Activated naive CD8-positive, alpha-beta T cell treated with anti-CD3 and anti-CD28 coated beads, Interleukin-2, amount 10 ng/mL, durations not matched to agents 7 days and 5 days (primary cell): ENCODE results near the gene FAS. TPM values are rescaled to one million over a fixed set of nuclear protein-coding genes. Genes with fewer than 3 reads are reported as not detected.

Experiments
- ATAC-seq: fragments of 150-1000 bp; cut with Tn5 transposase; one replicate; pipeline ENCODE4 v1.10.0; 2021; ENCODE audit warnings: low read depth, moderate library complexity
- POLR2A ChIA-PET: fragments of 350-600 bp; sonication (Branson Sonifier 250); formaldehyde crosslinking; loops from one replicate; lab custom pipeline; 2021; ENCODE audit warnings: antibody characterized with exemption; lab: Charles Lee
- DNase-seq: peaks from one replicate; pipeline ENCODE4 v3.0.0; 2021
- H3K27ac Mint-ChIP-seq: one replicate; pipeline ENCODE4 v1.8.0; 2022; ENCODE audit warnings: mild to moderate bottlenecking, mixed read lengths
- H3K27me3 Mint-ChIP-seq: one replicate; pipeline ENCODE4 v1.8.0; 2022; ENCODE audit warnings: mild to moderate bottlenecking, moderate library complexity, mixed read lengths
- H3K36me3 Mint-ChIP-seq: one replicate; pipeline ENCODE4 v1.8.0; 2021; ENCODE audit warnings: mild to moderate bottlenecking, mixed read lengths
- H3K4me1 Mint-ChIP-seq: one replicate; pipeline ENCODE4 v1.8.0; 2021; ENCODE audit warnings: mixed read lengths
- H3K4me3 Mint-ChIP-seq: one replicate; pipeline ENCODE4 v1.8.0; 2022; ENCODE audit warnings: mild to moderate bottlenecking, moderate library complexity, mixed read lengths
- H3K9me3 Mint-ChIP-seq: one replicate; pipeline ENCODE4 v1.8.0; 2021; ENCODE audit warnings: mixed read lengths
- microRNA-seq: library from miRNA; unstranded; fragments of <30 nt; microRNA quantifications from one replicate; pipeline ENCODE4 v1.2.0, GENCODE V29; 2022
- total RNA-seq, 2 experiments: library from RNA; stranded (reverse); gene quantifications; one replicate each; pipeline ENCODE4 v1.2.3, GENCODE V29; 2021

The FAS gene
- total RNA-seq, 2 experiments from 2014 or later = 47.2 to 54.1 TPM

- Mint-ChIP-seq H3K27me3 (peaks cover 12% of the 10 kb centered on the region), H3K4me3 (no peak overlapping the region), H3K9me3 (no peaks in the 10 kb centered on the region), H3K36me3 (peaks cover 5% of the 10 kb centered on the region), H3K27ac (no peak overlapping the region), H3K4me1 (peaks cover 2% of the 10 kb centered on the region)
- no peak for DNase-seq
- POLR2A ChIA-PET = interaction anchor here (0.6 kb wide), 1 partner anchor 12 kb away, joined by 7 read pairs; no protein-coding TSS in a partner anchor
- no peak for ATAC-seq
Measured at GRCh38 chr10:89037096-89037495, 46.5 kb downstream of the FAS start.

- POLR2A ChIA-PET = interaction anchor here (1.0 kb wide), 1 partner anchor 8 kb away, joined by 3 read pairs; no protein-coding TSS in a partner anchor
- DNase-seq (no peak), ATAC-seq (no peak)
- H3K27me3 Mint-ChIP-seq = peaks cover 14% of the 10 kb centered on the region
- no peak overlapping the region for H3K27ac Mint-ChIP-seq
- H3K36me3 Mint-ChIP-seq = peaks cover 8% of the 10 kb centered on the region
- H3K4me1 Mint-ChIP-seq = no peaks in the 10 kb centered on the region
- no peaks in the 10 kb centered on the region for H3K9me3 Mint-ChIP-seq
- H3K4me3 Mint-ChIP-seq = no peak overlapping the region
Measured at GRCh38 chr10:89042562-89042961, 52.0 kb downstream of the FAS start.

GRCh38 chr10:89043052-89043451 is 52.5 kb downstream of the FAS start:
- ATAC-seq (no peak), DNase-seq (no peak)
- POLR2A ChIA-PET = interaction anchor here (1.0 kb wide), 1 partner anchor 9 kb away, joined by 3 read pairs; no protein-coding TSS in a partner anchor
- Mint-ChIP-seq H3K4me1 (no peaks in the 10 kb centered on the region), H3K4me3 (no peak overlapping the region), H3K27me3 (peaks cover 14% of the 10 kb centered on the region), H3K36me3 (peaks cover 8% of the 10 kb centered on the region), H3K9me3 (no peaks in the 10 kb centered on the region), H3K27ac (no peak overlapping the region)

GRCh38 chr10:89047397-89047796 is 56.8 kb downstream of the FAS start:
- peaks cover 2% of the 10 kb centered on the region for H3K36me3 Mint-ChIP-seq
- H3K4me3 Mint-ChIP-seq = no peak overlapping the region
- ATAC-seq = no peak
- DNase-seq = no peak
- no peak overlapping the region for H3K27ac Mint-ChIP-seq
- H3K4me1 Mint-ChIP-seq = no peaks in the 10 kb centered on the region
- peaks cover 2% of the 10 kb centered on the region for H3K27me3 Mint-ChIP-seq
- no peaks in the 10 kb centered on the region for H3K9me3 Mint-ChIP-seq
- POLR2A ChIA-PET = no interaction called here

GRCh38 chr10:89051593-89051992 is 61.0 kb downstream of the FAS start:
- Mint-ChIP-seq H3K27ac (no peak overlapping the region), H3K36me3 (peaks cover 2% of the 10 kb centered on the region), H3K4me3 (no peak overlapping the region), H3K27me3 (no peaks in the 10 kb centered on the region), H3K4me1 (no peaks in the 10 kb centered on the region), H3K9me3 (no peaks in the 10 kb centered on the region)
- DNase-seq (no peak), ATAC-seq (no peak)
- POLR2A ChIA-PET = no interaction called here

- ATAC-seq (no peak), DNase-seq (no peak)
- Mint-ChIP-seq H3K4me3 (no peak overlapping the region), H3K36me3 (no peaks in the 10 kb centered on the region), H3K4me1 (no peaks in the 10 kb centered on the region), H3K27me3 (no peaks in the 10 kb centered on the region), H3K9me3 (no peaks in the 10 kb centered on the region), H3K27ac (no peak overlapping the region)
- POLR2A ChIA-PET = no interaction called here
Measured at GRCh38 chr10:89053555-89053954, 63.0 kb downstream of the FAS start.

GRCh38 chr10:89055159-89055558 is 64.6 kb downstream of the FAS start:
- H3K36me3 Mint-ChIP-seq = no peaks in the 10 kb centered on the region
- H3K27me3 Mint-ChIP-seq = no peaks in the 10 kb centered on the region
- H3K4me1 Mint-ChIP-seq = no peaks in the 10 kb centered on the region
- no peak overlapping the region for H3K4me3 Mint-ChIP-seq
- POLR2A ChIA-PET = no interaction called here
- no peak for ATAC-seq
- no peak overlapping the region for H3K27ac Mint-ChIP-seq
- no peak for DNase-seq
- no peaks in the 10 kb centered on the region for H3K9me3 Mint-ChIP-seq

GRCh38 chr10:89062861-89063260 is 72.3 kb downstream of the FAS start:
- Mint-ChIP-seq H3K9me3 (no peaks in the 10 kb centered on the region), H3K4me3 (no peak overlapping the region), H3K4me1 (no peaks in the 10 kb centered on the region), H3K27me3 (peaks cover 39% of the 10 kb centered on the region), H3K36me3 (peaks cover 2% of the 10 kb centered on the region), H3K27ac (no peak overlapping the region)
- ATAC-seq (no peak), DNase-seq (no peak)
- POLR2A ChIA-PET = no interaction called here

- Mint-ChIP-seq H3K27ac (no peak overlapping the region), H3K4me1 (no peaks in the 10 kb centered on the region), H3K36me3 (peaks cover 2% of the 10 kb centered on the region), H3K4me3 (no peak overlapping the region), H3K27me3 (peaks cover 45% of the 10 kb centered on the region), H3K9me3 (no peaks in the 10 kb centered on the region)
- DNase-seq = no peak
- POLR2A ChIA-PET = no interaction called here
- no peak for ATAC-seq
Measured at GRCh38 chr10:89063465-89063864, 72.9 kb downstream of the FAS start.

- DNase-seq (no peak), ATAC-seq (no peak)
- Mint-ChIP-seq H3K36me3 (peaks cover 2% of the 10 kb centered on the region), H3K9me3 (no peaks in the 10 kb centered on the region), H3K27ac (no peak overlapping the region), H3K27me3 (peaks cover 50% of the 10 kb centered on the region), H3K4me1 (no peaks in the 10 kb centered on the region), H3K4me3 (no peak overlapping the region)
- POLR2A ChIA-PET = no interaction called here
Measured at GRCh38 chr10:89064748-89065147, 74.2 kb downstream of the FAS start.

Small RNAs within 50 kb of the gene (microRNA-seq; reads per million reads assigned to microRNA genes)
- gene MIR4679-1 (not detected), gene MIR4679-2 (not detected)

Other genes starting within 250 kb of the FAS start
- gene LIPN, start 230.8 kb upstream of the FAS start, total RNA-seq = not detected
- not detected for gene LIPM, start 188.1 kb upstream of the FAS start, total RNA-seq
- gene ANKRD22, start 139.0 kb upstream of the FAS start, total RNA-seq = not detected
- gene STAMBPL1, start 110.6 kb upstream of the FAS start, total RNA-seq = 10 to 100 TPM; 48.3 to 54.0 TPM
- 10 to 100 TPM; 11.0 to 13.8 TPM for gene ACTA2, start 38.0 kb upstream of the FAS start, total RNA-seq
- not detected for gene CH25H, start 216.5 kb downstream of the FAS start, total RNA-seq